Esophagus muscularis mucosa (tissue), 4 donors: ENCODE results near the gene NUP214.

Experiments
- EP300 ChIP-seq: sonication (generic); formaldehyde crosslinking; IDR thresholded peaks from one replicate; pipeline ENCODE4 v1.6.1; 2017; ENCODE audit warnings: antibody characterized with exemption
- POLR2A ChIP-seq: fragments of 450-650 bp; IDR thresholded peaks from one replicate; pipeline ENCODE4 v1.6.1; 2017; ENCODE audit warnings: antibody characterized with exemption, moderate library complexity, mild to moderate bottlenecking, low read depth
- POLR2AphosphoS5 ChIP-seq, 2 donors: sonication (generic); formaldehyde crosslinking; IDR thresholded peaks; one replicate each; pipeline ENCODE4 v1.6.1; 2017; ENCODE audit warnings: antibody characterized with exemption in 2 of 2
- TF ChIP-seq, protein P1 (sequence below), 3 experiments: fragments of 200-600 bp in 2 of 3; fragments of 450-650 bp in 1 of 3; sonication (generic) in 2 of 3; IDR thresholded peaks; one replicate each; pipeline ENCODE4 v1.5.1; 2017 to 2019; ENCODE audit warnings: antibody characterized with exemption in 3 of 3, mild to moderate bottlenecking in 2 of 3, moderate library complexity in 1 of 3

GRCh38 chr9:131277287-131277909, 152.0 kb downstream of the NUP214 start:
- TF ChIP-seq, protein P1, sequence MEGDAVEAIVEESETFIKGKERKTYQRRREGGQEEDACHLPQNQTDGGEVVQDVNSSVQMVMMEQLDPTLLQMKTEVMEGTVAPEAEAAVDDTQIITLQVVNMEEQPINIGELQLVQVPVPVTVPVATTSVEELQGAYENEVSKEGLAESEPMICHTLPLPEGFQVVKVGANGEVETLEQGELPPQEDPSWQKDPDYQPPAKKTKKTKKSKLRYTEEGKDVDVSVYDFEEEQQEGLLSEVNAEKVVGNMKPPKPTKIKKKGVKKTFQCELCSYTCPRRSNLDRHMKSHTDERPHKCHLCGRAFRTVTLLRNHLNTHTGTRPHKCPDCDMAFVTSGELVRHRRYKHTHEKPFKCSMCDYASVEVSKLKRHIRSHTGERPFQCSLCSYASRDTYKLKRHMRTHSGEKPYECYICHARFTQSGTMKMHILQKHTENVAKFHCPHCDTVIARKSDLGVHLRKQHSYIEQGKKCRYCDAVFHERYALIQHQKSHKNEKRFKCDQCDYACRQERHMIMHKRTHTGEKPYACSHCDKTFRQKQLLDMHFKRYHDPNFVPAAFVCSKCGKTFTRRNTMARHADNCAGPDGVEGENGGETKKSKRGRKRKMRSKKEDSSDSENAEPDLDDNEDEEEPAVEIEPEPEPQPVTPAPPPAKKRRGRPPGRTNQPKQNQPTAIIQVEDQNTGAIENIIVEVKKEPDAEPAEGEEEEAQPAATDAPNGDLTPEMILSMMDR (IDR thresholded peaks at IDR 0.05), result no peak
- TF ChIP-seq POLR2A (no peak), POLR2AphosphoS5 (IDR thresholded peaks at IDR 0.05) (no peak), EP300 (no peak)
